ENCODE measurements around the gene WWOX. TPM values are rescaled to one million over a fixed set of nuclear protein-coding genes. Genes with fewer than 3 reads are reported as not detected.

WWOX gene
- total RNA-seq, 1 experiment from 2014 or later = 15.6 TPM

DNA sequence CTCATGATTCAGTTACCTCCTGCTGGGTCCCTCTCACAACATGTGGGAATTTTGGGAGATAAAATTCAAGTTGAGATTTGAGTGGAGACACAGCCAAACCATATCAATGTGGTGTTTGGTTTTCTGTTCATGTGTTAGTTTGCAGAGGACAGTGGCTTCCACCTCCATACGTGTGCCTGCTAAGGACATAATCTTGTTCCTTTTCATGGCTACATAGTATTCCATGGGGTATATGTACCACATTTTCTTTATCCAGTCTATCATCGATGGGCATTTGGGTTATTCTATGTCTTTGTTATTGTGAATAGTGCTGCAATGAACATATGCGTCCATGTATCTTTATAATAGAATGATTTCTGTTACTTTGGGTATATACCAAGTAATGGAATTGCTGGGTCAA is 4.5 kb upstream of the WWOX start:
- WGBS (ENCODE audit: extremely low coverage, insufficient read length, low lambda C conversion rate) = no CpG with 5 or more reads among the region's 3 CpGs
- H2AK5ac ChIP-seq (ENCODE audit: insufficient read length, low read length) = no peak overlapping the region
- H3T11ph ChIP-seq (ENCODE audit: low read length) = no peak overlapping the region
- peaks cover 4% of the 10 kb centered on the region; the same call in 1 of the 2 replicates for H3K27me3 ChIP-seq (ENCODE audit: insufficient read depth, low read length)
- no peaks in the 10 kb centered on the region for H3K4me1 ChIP-seq (ENCODE audit: insufficient read depth, low read length)
- Mint-ChIP-seq H3K9me3 (peaks cover 2 to 4% of the 10 kb centered on the region in 2 experiments; a peak in 3 of 5 replicates), H3K27ac (no peak overlapping the region), H3K4me3 (no peak overlapping the region), H3K4me1 (peaks cover 4 to 7% of the 10 kb centered on the region in 2 experiments), H3K36me3 (ENCODE audit: insufficient read depth in 1 of 3, low read depth in 3 of 3) (no peaks in the 10 kb centered on the region), H3K27me3 (ENCODE audit: low read depth) (peaks cover 82% of the 10 kb centered on the region)
- no peak overlapping the region for H3K27ac ChIP-seq (ENCODE audit: insufficient read length, low read depth, low read length)
- peaks cover 4% of the 10 kb centered on the region for H3K23me2 ChIP-seq (ENCODE audit: insufficient read length, low read depth, low read length, poor library complexity, severe bottlenecking)
- no peak overlapping the region for H3K23ac ChIP-seq (ENCODE audit: insufficient read length, low read depth, low read length)
- no peak overlapping the region for H3K14ac ChIP-seq (ENCODE audit: insufficient read depth, low read length)
- no peak overlapping the region for H3K56ac ChIP-seq (ENCODE audit: insufficient read length, low read depth, low read length)
- no peak overlapping the region for H2AFZ ChIP-seq (ENCODE audit: low read length)
- H3K79me2 ChIP-seq (ENCODE audit: insufficient read depth, low read length) = no peaks in the 10 kb centered on the region
- H3K9me3 ChIP-seq (ENCODE audit: control insufficient read depth, low read depth, low read length) = no peaks in the 10 kb centered on the region
- H2BK12ac ChIP-seq (ENCODE audit: insufficient read length, low read depth, low read length) = no peak overlapping the region
- no peak overlapping the region for H3K18ac ChIP-seq (ENCODE audit: insufficient read length, low read depth, low read length)
- no peak overlapping the region for H3K4me2 ChIP-seq (ENCODE audit: insufficient read depth, insufficient read length, low read length)
- H3K9ac ChIP-seq (ENCODE audit: extremely low read depth, insufficient read length, low read length) = no peak overlapping the region
- H2BK15ac ChIP-seq (ENCODE audit: low read depth, low read length) = no peak overlapping the region
- H2BK120ac ChIP-seq (ENCODE audit: low read depth, low read length, poor library complexity, severe bottlenecking) = no peak overlapping the region
- H4K8ac ChIP-seq (replicated peaks; ENCODE audit: insufficient read length, low read depth, low read length) = no peak overlapping the region
- no peak overlapping the region for H4K5ac ChIP-seq (ENCODE audit: insufficient read length, low read depth, low read length)
- H2BK5ac ChIP-seq (ENCODE audit: insufficient read length, low read length) = no peak overlapping the region
- TF ChIP-seq, protein P1, sequence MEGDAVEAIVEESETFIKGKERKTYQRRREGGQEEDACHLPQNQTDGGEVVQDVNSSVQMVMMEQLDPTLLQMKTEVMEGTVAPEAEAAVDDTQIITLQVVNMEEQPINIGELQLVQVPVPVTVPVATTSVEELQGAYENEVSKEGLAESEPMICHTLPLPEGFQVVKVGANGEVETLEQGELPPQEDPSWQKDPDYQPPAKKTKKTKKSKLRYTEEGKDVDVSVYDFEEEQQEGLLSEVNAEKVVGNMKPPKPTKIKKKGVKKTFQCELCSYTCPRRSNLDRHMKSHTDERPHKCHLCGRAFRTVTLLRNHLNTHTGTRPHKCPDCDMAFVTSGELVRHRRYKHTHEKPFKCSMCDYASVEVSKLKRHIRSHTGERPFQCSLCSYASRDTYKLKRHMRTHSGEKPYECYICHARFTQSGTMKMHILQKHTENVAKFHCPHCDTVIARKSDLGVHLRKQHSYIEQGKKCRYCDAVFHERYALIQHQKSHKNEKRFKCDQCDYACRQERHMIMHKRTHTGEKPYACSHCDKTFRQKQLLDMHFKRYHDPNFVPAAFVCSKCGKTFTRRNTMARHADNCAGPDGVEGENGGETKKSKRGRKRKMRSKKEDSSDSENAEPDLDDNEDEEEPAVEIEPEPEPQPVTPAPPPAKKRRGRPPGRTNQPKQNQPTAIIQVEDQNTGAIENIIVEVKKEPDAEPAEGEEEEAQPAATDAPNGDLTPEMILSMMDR (conservative IDR thresholded peaks at IDR 0.05) = no peak
- H3K4ac ChIP-seq (ENCODE audit: low read depth, low read length) = no peak overlapping the region
- H4K20me1 ChIP-seq (ENCODE audit: control insufficient read depth, insufficient read depth, insufficient read length) = no peaks in the 10 kb centered on the region
- no peak overlapping the region for H4K91ac ChIP-seq (ENCODE audit: insufficient read length, low read depth, low read length)
- H2BK20ac ChIP-seq (ENCODE audit: low read depth, low read length, poor library complexity, severe bottlenecking) = no peak overlapping the region
- DNase-seq = no peak
- H3K79me1 ChIP-seq (ENCODE audit: insufficient read depth, low read depth, low read length, poor library complexity, severe bottlenecking) = no peaks in the 10 kb centered on the region
